ENCODE measurements around the gene ELP4.

The ELP4 gene

GRCh38 chr11:31610544-31610943, 101.0 kb downstream of the ELP4 start:
- no peak for TF ChIP-seq CTCF (IDR thresholded peaks at IDR 0.05)
- no peaks in the 10 kb centered on the region for H3K27me3 ChIP-seq
- H3K9me3 ChIP-seq: no peaks in the 10 kb centered on the region

GRCh38 chr11:31617246-31617645, 107.7 kb downstream of the ELP4 start:
- Histone ChIP-seq H3K4me1 (ENCODE audit: control insufficient read depth in 1 of 2, insufficient read depth in 1 of 2, low read depth in 1 of 2, low read length in 1 of 2) (no peaks in the 10 kb centered on the region), H3K9me3 (no peaks in the 10 kb centered on the region)
- TF ChIP-seq CTCF (IDR thresholded peaks at IDR 0.05): no peak

More at GRCh38 chr11:31610544-31610943, 101.0 kb downstream of the ELP4 start:
- Histone ChIP-seq H3K4me1 (ENCODE audit: control insufficient read depth in 1 of 2, insufficient read depth in 1 of 2, low read depth in 1 of 2, low read length in 1 of 2) (no peaks in the 10 kb centered on the region), H3K36me3 (no peaks in the 10 kb centered on the region), H3K4me3 (ENCODE audit: low read depth in 1 of 2, low read length in 1 of 2) (no peak overlapping the region), H3K27ac (no peak overlapping the region)

GRCh38 chr11:31619980-31620379, 110.4 kb downstream of the ELP4 start:
- Histone ChIP-seq H3K36me3 (no peaks in the 10 kb centered on the region), H3K27ac (no peak overlapping the region), H3K9me3 (no peaks in the 10 kb centered on the region), H3K4me1 (ENCODE audit: control insufficient read depth in 1 of 2, insufficient read depth in 1 of 2, low read depth in 1 of 2, low read length in 1 of 2) (no peaks in the 10 kb centered on the region), H3K4me3 (ENCODE audit: low read depth in 1 of 2, low read length in 1 of 2) (no peak overlapping the region), H3K27me3 (no peaks in the 10 kb centered on the region)
- TF ChIP-seq CTCF (IDR thresholded peaks at IDR 0.05): no peak

More at GRCh38 chr11:31617246-31617645, 107.7 kb downstream of the ELP4 start:
- Histone ChIP-seq H3K4me3 (ENCODE audit: low read depth in 1 of 2, low read length in 1 of 2) (no peak overlapping the region), H3K27me3 (no peaks in the 10 kb centered on the region), H3K36me3 (no peaks in the 10 kb centered on the region), H3K27ac (no peak overlapping the region)

GRCh38 chr11:31620434-31620833, 110.9 kb downstream of the ELP4 start:
- Histone ChIP-seq H3K27me3 (no peaks in the 10 kb centered on the region), H3K36me3 (no peaks in the 10 kb centered on the region), H3K9me3 (no peaks in the 10 kb centered on the region), H3K4me3 (ENCODE audit: low read depth in 1 of 2, low read length in 1 of 2) (no peak overlapping the region), H3K27ac (no peak overlapping the region), H3K4me1 (ENCODE audit: control insufficient read depth in 1 of 2, insufficient read depth in 1 of 2, low read depth in 1 of 2, low read length in 1 of 2) (no peaks in the 10 kb centered on the region)
- no peak for TF ChIP-seq CTCF (IDR thresholded peaks at IDR 0.05)

GRCh38 chr11:31625868-31626267, 116.3 kb downstream of the ELP4 start:
- TF ChIP-seq CTCF (IDR thresholded peaks at IDR 0.05): no peak
- H3K4me3 ChIP-seq (ENCODE audit: low read depth in 1 of 2, low read length in 1 of 2): no peak overlapping the region
- no peaks in the 10 kb centered on the region for H3K27me3 ChIP-seq
- H3K4me1 ChIP-seq (ENCODE audit: control insufficient read depth in 1 of 2, insufficient read depth in 1 of 2, low read depth in 1 of 2, low read length in 1 of 2): no peaks in the 10 kb centered on the region
- no peaks in the 10 kb centered on the region for H3K36me3 ChIP-seq
- H3K9me3 ChIP-seq: no peaks in the 10 kb centered on the region
- H3K27ac ChIP-seq: no peak overlapping the region

GRCh38 chr11:31628111-31628510, 118.5 kb downstream of the ELP4 start:
- TF ChIP-seq CTCF (IDR thresholded peaks at IDR 0.05): no peak
- no peaks in the 10 kb centered on the region for H3K27me3 ChIP-seq
- H3K4me3 ChIP-seq (ENCODE audit: low read depth in 1 of 2, low read length in 1 of 2): no peak overlapping the region
- no peak overlapping the region for H3K27ac ChIP-seq
- H3K4me1 ChIP-seq (ENCODE audit: control insufficient read depth in 1 of 2, insufficient read depth in 1 of 2, low read depth in 1 of 2, low read length in 1 of 2): no peaks in the 10 kb centered on the region
- no peaks in the 10 kb centered on the region for H3K36me3 ChIP-seq
- no peaks in the 10 kb centered on the region for H3K9me3 ChIP-seq

All from neutrophil (primary cell).